ENCODE results near the gene EVPLL. TPM values are rescaled to one million over a fixed set of nuclear protein-coding genes. Genes with fewer than 3 reads are reported as not detected.

EVPLL gene
- polyA plus RNA-seq, 3 donors, result not detected

DNA sequence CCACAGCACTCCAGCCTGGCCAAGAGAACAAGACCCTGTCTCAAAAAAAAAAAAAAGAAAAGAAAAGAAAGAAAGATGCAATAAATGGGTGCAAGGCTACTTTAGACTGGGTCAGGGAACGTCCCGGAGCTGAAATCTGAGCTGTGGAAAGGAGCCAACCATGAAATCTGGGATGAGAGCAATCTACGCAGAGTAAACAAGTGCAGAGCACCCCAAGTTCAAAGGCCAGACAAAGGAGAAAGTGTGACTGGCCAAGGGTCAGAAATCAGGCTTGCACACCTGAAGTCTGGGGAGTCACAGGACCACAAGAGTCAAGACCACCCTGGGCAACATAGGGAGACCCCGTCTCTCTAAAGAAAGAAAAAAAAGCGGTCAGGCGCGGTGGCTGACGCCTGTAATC is 17.1 kb upstream of the EVPLL start:
- Histone ChIP-seq H3K36me3 (replicated peaks in 1 of 2; ENCODE audit: control insufficient read depth in 1 of 2, insufficient read depth in 2 of 2, low read length in 2 of 2) (no peaks in the 10 kb centered on the region), H2AFZ (ENCODE audit: insufficient read depth, low read depth, low read length, poor library complexity, severe bottlenecking) (no peak overlapping the region), H3K4me2 (replicated peaks; ENCODE audit: extremely low read depth, low read length, poor library complexity, severe bottlenecking) (no peak overlapping the region), H3K27ac (ENCODE audit: low read depth in 1 of 2, low read length in 2 of 2) (no peak overlapping the region), H3K79me2 (ENCODE audit: insufficient read depth, low read length) (no peaks in the 10 kb centered on the region), H3K4me1 (ENCODE audit: control insufficient read depth in 1 of 2, insufficient read depth in 2 of 2, low read length in 2 of 2) (peaks cover 25 to 27% of the 10 kb centered on the region in 2 donors), H4K20me1 (ENCODE audit: insufficient read depth, low read length) (no peaks in the 10 kb centered on the region), H3K9me3 (replicated peaks in 1 of 2; ENCODE audit: control insufficient read depth in 1 of 2, insufficient read depth in 1 of 2, low read length in 2 of 2) (no peaks in the 10 kb centered on the region), H3K27me3 (ENCODE audit: control insufficient read depth in 2 of 2, insufficient read depth in 2 of 2, low read length in 2 of 2) (no peaks in the 10 kb centered on the region), H3K9ac (ENCODE audit: insufficient read depth, low read length, poor library complexity, severe bottlenecking) (no peak overlapping the region), H3K4me3 (replicated peaks in 1 of 3; ENCODE audit: low read depth in 2 of 3, low read length in 3 of 3) (no peak overlapping the region)
- DNase-seq, result no peak
- intact Hi-C loops (cut with micrococcal nuclease), result no loop called here
- Mint-ChIP-seq H3K4me3 (peak overlapping the region in 1 of 2 donors; percentile 45), H3K27me3 (ENCODE audit: low read depth in 3 of 3) (no peaks in the 10 kb centered on the region), H3K27ac (no peak overlapping the region), H3K36me3 (peaks cover 3 to 10% of the 10 kb centered on the region in 2 donors), H3K9me3 (peaks cover 0 to 3% (median 0%) of the 10 kb centered on the region in 7 donors), H3K4me1 (peaks cover 24% of the 10 kb centered on the region)
- TF ChIP-seq, protein P1, sequence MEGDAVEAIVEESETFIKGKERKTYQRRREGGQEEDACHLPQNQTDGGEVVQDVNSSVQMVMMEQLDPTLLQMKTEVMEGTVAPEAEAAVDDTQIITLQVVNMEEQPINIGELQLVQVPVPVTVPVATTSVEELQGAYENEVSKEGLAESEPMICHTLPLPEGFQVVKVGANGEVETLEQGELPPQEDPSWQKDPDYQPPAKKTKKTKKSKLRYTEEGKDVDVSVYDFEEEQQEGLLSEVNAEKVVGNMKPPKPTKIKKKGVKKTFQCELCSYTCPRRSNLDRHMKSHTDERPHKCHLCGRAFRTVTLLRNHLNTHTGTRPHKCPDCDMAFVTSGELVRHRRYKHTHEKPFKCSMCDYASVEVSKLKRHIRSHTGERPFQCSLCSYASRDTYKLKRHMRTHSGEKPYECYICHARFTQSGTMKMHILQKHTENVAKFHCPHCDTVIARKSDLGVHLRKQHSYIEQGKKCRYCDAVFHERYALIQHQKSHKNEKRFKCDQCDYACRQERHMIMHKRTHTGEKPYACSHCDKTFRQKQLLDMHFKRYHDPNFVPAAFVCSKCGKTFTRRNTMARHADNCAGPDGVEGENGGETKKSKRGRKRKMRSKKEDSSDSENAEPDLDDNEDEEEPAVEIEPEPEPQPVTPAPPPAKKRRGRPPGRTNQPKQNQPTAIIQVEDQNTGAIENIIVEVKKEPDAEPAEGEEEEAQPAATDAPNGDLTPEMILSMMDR (IDR thresholded peaks at IDR 0.05), result no peak
- 84% methylated on average over 4 of the region's 8 CpGs for WGBS (ENCODE audit: insufficient coverage)

DNA sequence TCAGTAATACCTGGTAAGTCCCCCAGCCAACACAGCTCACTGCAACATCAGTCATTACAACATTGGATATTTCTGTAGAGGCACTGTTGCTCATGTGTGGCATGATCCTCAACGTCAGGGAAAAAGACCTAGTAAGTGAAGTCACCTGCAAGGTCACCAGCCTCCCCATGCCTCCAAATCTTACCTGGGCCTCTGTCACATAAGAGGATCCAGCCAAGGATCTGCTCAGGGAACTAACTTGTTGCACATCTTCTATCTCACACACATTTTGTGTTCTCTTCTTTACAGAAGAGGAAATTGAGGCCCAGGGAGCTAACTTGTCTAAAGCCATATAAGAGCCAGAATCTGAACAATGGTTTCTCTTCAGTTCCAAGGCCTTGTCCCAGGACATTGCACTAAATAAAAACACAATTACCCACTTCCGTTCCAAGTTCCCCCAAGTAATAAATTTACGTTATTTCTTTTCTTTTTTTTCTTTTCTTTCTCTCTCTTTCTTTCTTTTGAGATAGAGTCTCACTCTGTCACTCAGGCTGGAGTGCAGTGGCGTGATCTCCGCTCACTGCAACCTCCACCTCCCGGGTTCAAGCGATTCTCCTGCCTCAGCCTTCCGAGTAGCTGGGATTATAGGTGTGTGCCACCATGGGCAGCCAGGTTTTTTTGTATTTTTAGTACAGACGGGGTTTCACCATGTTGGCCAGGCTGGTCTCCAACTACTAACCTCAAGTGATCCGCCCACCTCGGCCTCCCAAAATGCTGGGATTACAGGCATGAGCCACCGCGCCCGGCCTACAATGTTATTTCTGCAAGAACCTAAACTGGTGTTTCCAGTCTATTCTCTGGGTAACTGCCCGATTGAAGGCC is 15.5 kb upstream of the EVPLL start:
- peaks cover 0 to 8% (median 0%) of the 10 kb centered on the region in 7 donors for H3K9me3 Mint-ChIP-seq
- peak overlapping the region in 1 of 7 donors; percentile 54 for H3K27ac Mint-ChIP-seq
- TF ChIP-seq, protein P1 (IDR thresholded peaks at IDR 0.05), result no peak
- H3K4me3 ChIP-seq (replicated peaks in 1 of 3; ENCODE audit: low read depth in 2 of 3, low read length in 3 of 3), result peak overlapping the region in 1 of 3 experiments; percentile 85
- H3K4me1 Mint-ChIP-seq, result peaks cover 15% of the 10 kb centered on the region
- no peak overlapping the region for H3K9ac ChIP-seq (ENCODE audit: insufficient read depth, low read length, poor library complexity, severe bottlenecking)
- 79% methylated on average over 10 of the region's 15 CpGs for WGBS (ENCODE audit: insufficient coverage)
- H3K36me3 ChIP-seq (replicated peaks in 1 of 2; ENCODE audit: control insufficient read depth in 1 of 2, insufficient read depth in 2 of 2, low read length in 2 of 2), result no peaks in the 10 kb centered on the region
- H3K4me3 Mint-ChIP-seq, result peak overlapping the region; percentile 88 to 92
- H3K9me3 ChIP-seq (replicated peaks in 1 of 2; ENCODE audit: control insufficient read depth in 1 of 2, insufficient read depth in 1 of 2, low read length in 2 of 2), result peaks cover 0 to 5% of the 10 kb centered on the region in 2 donors
- H3K27ac ChIP-seq (ENCODE audit: low read depth in 1 of 2, low read length in 2 of 2), result no peak overlapping the region
- peaks cover 14 to 16% of the 10 kb centered on the region in 2 donors for H3K4me1 ChIP-seq (ENCODE audit: control insufficient read depth in 1 of 2, insufficient read depth in 2 of 2, low read length in 2 of 2)
- H3K4me2 ChIP-seq (replicated peaks; ENCODE audit: extremely low read depth, low read length, poor library complexity, severe bottlenecking), result peak overlapping the region; percentile 99
- no peaks in the 10 kb centered on the region for H3K27me3 ChIP-seq (ENCODE audit: control insufficient read depth in 2 of 2, insufficient read depth in 2 of 2, low read length in 2 of 2)
- intact Hi-C loops (cut with micrococcal nuclease), result no loop called here
- no peaks in the 10 kb centered on the region for H3K79me2 ChIP-seq (ENCODE audit: insufficient read depth, low read length)
- peaks cover 2 to 8% of the 10 kb centered on the region in 2 donors for H3K36me3 Mint-ChIP-seq
- H2AFZ ChIP-seq (ENCODE audit: insufficient read depth, low read depth, low read length, poor library complexity, severe bottlenecking), result peak overlapping the region; percentile 97
- H3K27me3 Mint-ChIP-seq (ENCODE audit: low read depth in 3 of 3), result peaks cover 0 to 2% (median 0%) of the 10 kb centered on the region in 3 donors
- no peak for DNase-seq
- H4K20me1 ChIP-seq (ENCODE audit: insufficient read depth, low read length), result no peaks in the 10 kb centered on the region

Data from CD14-positive monocyte (primary cell).